Mucosa of descending colon (tissue), 3 donors: ENCODE data around the gene RIOK3. TPM values are rescaled to one million over a fixed set of nuclear protein-coding genes. Genes with fewer than 3 reads are reported as not detected.

Experiments
- ATAC-seq: fragments of 200-7000 bp; cut with Tn5 transposase; one replicate; pipeline ENCODE4 v1.9.1; 2020; ENCODE audit warnings: mild to moderate bottlenecking, moderate library complexity
- DNase-seq, 3 donors: peaks; one replicate each; pipeline ENCODE4 v3.0.0-alpha.2; 2020
- H3K36me3 ChIP-seq: fragments of 200-600 bp; one replicate; pipeline ENCODE4 v1.8.0; 2021; ENCODE audit warnings: low read depth, mild to moderate bottlenecking
- H3K4me1 ChIP-seq: fragments of 200-600 bp; one replicate; pipeline ENCODE4 v1.8.0; 2021; ENCODE audit warnings: low read depth, mild to moderate bottlenecking
- H3K4me3 ChIP-seq: fragments of 200-600 bp; one replicate; pipeline ENCODE4 v1.8.0; 2021; ENCODE audit warnings: mild to moderate bottlenecking
- H3K9me3 ChIP-seq: fragments of 200-600 bp; one replicate; pipeline ENCODE4 v1.8.0; 2021; ENCODE audit warnings: mild to moderate bottlenecking
- CTCF ChIP-seq: fragments of 200-600 bp; IDR thresholded peaks from one replicate; pipeline ENCODE4 v1.8.0; 2022; ENCODE audit warnings: antibody characterized with exemption, mild to moderate bottlenecking
- intact Hi-C, 2 donors: fragments of 100-400 bp; cut with DNase I in 1 of 2; cut with micrococcal nuclease in 1 of 2; formaldehyde crosslinking; loops; one replicate each; pipeline versions ENCODE4 v1.11.0 to v1.11.1; 2022; cut with DNase I, micrococcal nuclease
- total RNA-seq, 3 donors: library from RNA; stranded (reverse); fragmentation: NEBNext Ultra II Directional in 2 of 3; extraction: Animal tissue kit (Norgen Biotek cat#: 25700) in 2 of 3; gene quantifications; one replicate each; pipeline versions ENCODE4 v1.2.1 to v1.2.4, GENCODE V29; 2021 to 2023
- donor health status: DM: no; HTN: no; CAD: no; lungs with moderate emphysema.
- donor health status: DM: no; HTN: no; CAD: no.
- donor health status: DM: no; HTN: yes; CAD: no.

The RIOK3 gene
- total RNA-seq, 3 donors from 2014 or later = 96.3 to 176 (median 171) TPM

GRCh38 chr18:23462876-23463275 lies 9.8 kb downstream of the RIOK3 start:
- TF ChIP-seq CTCF = no peak
- ATAC-seq (no peak), DNase-seq (no peak)
- Histone ChIP-seq H3K9me3 (no peaks in the 10 kb centered on the region), H3K36me3 (peaks cover under 1% of the 10 kb centered on the region), H3K4me3 (no peak overlapping the region), H3K4me1 (peaks cover 35% of the 10 kb centered on the region)
- intact Hi-C loops = no loop called here

DNA sequence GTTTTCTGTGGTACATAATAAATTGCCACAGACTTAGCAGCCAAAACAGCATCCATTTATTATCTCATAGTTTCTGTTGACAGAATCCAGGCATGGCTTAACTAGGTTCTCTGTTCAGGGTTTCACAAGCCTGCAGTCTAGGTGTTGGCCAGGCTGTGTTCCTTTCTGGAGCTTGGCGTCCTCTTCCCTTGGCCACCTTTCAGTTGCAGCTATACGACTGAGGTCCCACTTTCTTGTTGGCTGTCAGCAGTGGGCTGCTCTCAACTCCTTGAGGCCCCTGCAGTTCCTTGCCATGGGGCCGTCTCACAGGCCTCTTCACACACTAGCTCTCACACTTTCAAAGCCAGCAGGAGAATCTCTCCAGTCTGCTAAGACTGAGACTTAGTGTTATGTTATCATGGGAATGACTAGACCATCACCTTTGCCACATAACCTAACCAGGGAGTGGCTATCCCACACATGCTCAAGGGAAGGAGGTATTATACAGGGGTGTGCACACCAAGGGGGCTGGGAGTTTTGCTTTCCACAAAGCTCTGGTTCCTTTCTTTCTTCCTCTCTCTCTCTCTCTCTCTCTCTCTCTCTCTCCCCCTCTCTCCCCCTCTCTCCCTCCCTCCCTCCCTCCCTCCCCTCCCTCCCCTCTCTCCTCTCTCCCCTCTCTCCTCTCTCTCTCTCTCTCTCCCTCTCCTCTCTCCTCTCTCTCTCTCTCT lies 15.8 kb downstream of the RIOK3 start:
- no peak for TF ChIP-seq CTCF
- no peak for DNase-seq
- H3K4me3 ChIP-seq = no peak overlapping the region
- intact Hi-C loops = no loop called here
- no peaks in the 10 kb centered on the region for H3K4me1 ChIP-seq
- no peaks in the 10 kb centered on the region for H3K9me3 ChIP-seq
- peaks cover 19% of the 10 kb centered on the region for H3K36me3 ChIP-seq
- ATAC-seq = peak; percentile 28

- TF ChIP-seq CTCF = no peak
- DNase-seq = no peak
- H3K9me3 ChIP-seq = no peaks in the 10 kb centered on the region
- peaks cover 27% of the 10 kb centered on the region for H3K36me3 ChIP-seq
- intact Hi-C loops = no loop called here
- no peaks in the 10 kb centered on the region for H3K4me1 ChIP-seq
- no peak overlapping the region for H3K4me3 ChIP-seq
- no peak for ATAC-seq
Observed at GRCh38 chr18:23470620-23471387, 17.7 kb downstream of the RIOK3 start.

GRCh38 chr18:23471486-23471885 lies 18.4 kb downstream of the RIOK3 start:
- DNase-seq = no peak
- H3K36me3 ChIP-seq = peaks cover 27% of the 10 kb centered on the region
- no peak overlapping the region for H3K4me3 ChIP-seq
- no peaks in the 10 kb centered on the region for H3K4me1 ChIP-seq
- TF ChIP-seq CTCF = no peak
- intact Hi-C loops = no loop called here
- H3K9me3 ChIP-seq = no peaks in the 10 kb centered on the region
- ATAC-seq = no peak

GRCh38 chr18:23479829-23480505 lies 26.9 kb downstream of the RIOK3 start:
- no peaks in the 10 kb centered on the region for H3K9me3 ChIP-seq
- intact Hi-C loops = no loop called here
- DNase-seq (no peak), ATAC-seq (peak; percentile 16)
- H3K36me3 ChIP-seq = peaks cover 12% of the 10 kb centered on the region
- TF ChIP-seq CTCF = no peak
- H3K4me1 ChIP-seq = no peaks in the 10 kb centered on the region
- no peak overlapping the region for H3K4me3 ChIP-seq
